Measurements from ENCODE around the gene CNOT3.

The CNOT3 gene

GRCh38 chr19:54196536-54196935, 59.0 kb downstream of the CNOT3 start:
- no peak for DNase-seq

GRCh38 chr19:54197121-54197520, 59.6 kb downstream of the CNOT3 start:
- DNase-seq = no peak

GRCh38 chr19:54199401-54199800, 61.8 kb downstream of the CNOT3 start:
- DNase-seq = no peak

GRCh38 chr19:54201172-54201701, 63.7 kb downstream of the CNOT3 start:
- DNase-seq = no peak

- no peak for DNase-seq
Observed at GRCh38 chr19:54201980-54202379, 64.4 kb downstream of the CNOT3 start.

GRCh38 chr19:54203151-54203611, 65.6 kb downstream of the CNOT3 start:
- DNase-seq = no peak

GRCh38 chr19:54204767-54205468, 67.4 kb downstream of the CNOT3 start:
- no peak for DNase-seq

Measured in CD4-positive, alpha-beta T cell treated with Interleukin-10 for 1 hour (primary cell).